ENCODE data around the gene SHD. TPM values are rescaled to one million over a fixed set of nuclear protein-coding genes. Genes with fewer than 3 reads are reported as not detected.

The SHD gene
- total RNA-seq, 2 experiments from 2014 or later: 0.14 to 0.64 TPM

DNA sequence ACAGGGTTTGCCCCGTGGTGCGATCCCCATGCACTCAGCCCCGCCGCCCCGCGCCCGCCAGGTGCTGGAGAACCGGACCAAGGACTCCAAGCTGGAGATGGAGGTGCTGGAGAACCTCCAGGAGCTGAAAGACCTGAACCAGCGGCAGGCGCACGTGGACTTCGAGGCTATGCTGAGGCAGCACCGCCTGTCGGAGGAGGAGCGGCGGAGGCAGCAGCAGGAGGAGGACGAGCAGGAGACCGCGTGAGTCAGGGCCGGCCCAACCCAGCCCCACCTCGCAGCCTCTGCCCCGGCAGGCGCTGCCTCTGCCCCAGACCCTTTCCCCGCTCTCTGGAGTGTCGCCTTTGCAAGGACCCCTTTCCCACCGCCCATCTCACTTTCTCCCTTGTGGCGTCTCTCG is 20.9 kb upstream of the SHD start:
- peaks cover 0 to 16% of the 10 kb centered on the region in 2 experiments for H3K9me3 ChIP-seq (ENCODE audit: control insufficient read depth in 1 of 2, insufficient read depth in 1 of 2, low read length in 2 of 2)
- TF ChIP-seq, protein P1, sequence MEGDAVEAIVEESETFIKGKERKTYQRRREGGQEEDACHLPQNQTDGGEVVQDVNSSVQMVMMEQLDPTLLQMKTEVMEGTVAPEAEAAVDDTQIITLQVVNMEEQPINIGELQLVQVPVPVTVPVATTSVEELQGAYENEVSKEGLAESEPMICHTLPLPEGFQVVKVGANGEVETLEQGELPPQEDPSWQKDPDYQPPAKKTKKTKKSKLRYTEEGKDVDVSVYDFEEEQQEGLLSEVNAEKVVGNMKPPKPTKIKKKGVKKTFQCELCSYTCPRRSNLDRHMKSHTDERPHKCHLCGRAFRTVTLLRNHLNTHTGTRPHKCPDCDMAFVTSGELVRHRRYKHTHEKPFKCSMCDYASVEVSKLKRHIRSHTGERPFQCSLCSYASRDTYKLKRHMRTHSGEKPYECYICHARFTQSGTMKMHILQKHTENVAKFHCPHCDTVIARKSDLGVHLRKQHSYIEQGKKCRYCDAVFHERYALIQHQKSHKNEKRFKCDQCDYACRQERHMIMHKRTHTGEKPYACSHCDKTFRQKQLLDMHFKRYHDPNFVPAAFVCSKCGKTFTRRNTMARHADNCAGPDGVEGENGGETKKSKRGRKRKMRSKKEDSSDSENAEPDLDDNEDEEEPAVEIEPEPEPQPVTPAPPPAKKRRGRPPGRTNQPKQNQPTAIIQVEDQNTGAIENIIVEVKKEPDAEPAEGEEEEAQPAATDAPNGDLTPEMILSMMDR (IDR thresholded peaks at IDR 0.05): no peak
- Mint-ChIP-seq H3K4me3 (no peak overlapping the region), H3K27ac (no peak overlapping the region), H3K4me1 (ENCODE audit: low read depth) (no peaks in the 10 kb centered on the region), H3K36me3 (ENCODE audit: low read depth) (peaks cover 73% of the 10 kb centered on the region), H3K27me3 (no peaks in the 10 kb centered on the region), H3K9me3 (no peaks in the 10 kb centered on the region)
- H3K4me3 ChIP-seq (ENCODE audit: low read length): no peak overlapping the region
- intact Hi-C loops (cut with DNase I, micrococcal nuclease): no loop called here
- H3K4me1 ChIP-seq (ENCODE audit: insufficient read depth, low read length): peaks cover 2% of the 10 kb centered on the region
- ChIA-PET CTCF (no interaction called here), POLR2A (no interaction called here)
- H3K27ac ChIP-seq (ENCODE audit: low read depth in 1 of 2, low read length in 2 of 2): no peak overlapping the region
- ATAC-seq (ENCODE audit: poor library complexity) (no peak), DNase-seq (peak in 1 of 14 experiments; percentile 22)
- H3K36me3 ChIP-seq (ENCODE audit: insufficient read depth, low read length): peaks cover 75% of the 10 kb centered on the region
- H3K27me3 ChIP-seq (ENCODE audit: control insufficient read depth in 1 of 2, insufficient read depth in 2 of 2, low read length in 2 of 2): no peaks in the 10 kb centered on the region

DNA sequence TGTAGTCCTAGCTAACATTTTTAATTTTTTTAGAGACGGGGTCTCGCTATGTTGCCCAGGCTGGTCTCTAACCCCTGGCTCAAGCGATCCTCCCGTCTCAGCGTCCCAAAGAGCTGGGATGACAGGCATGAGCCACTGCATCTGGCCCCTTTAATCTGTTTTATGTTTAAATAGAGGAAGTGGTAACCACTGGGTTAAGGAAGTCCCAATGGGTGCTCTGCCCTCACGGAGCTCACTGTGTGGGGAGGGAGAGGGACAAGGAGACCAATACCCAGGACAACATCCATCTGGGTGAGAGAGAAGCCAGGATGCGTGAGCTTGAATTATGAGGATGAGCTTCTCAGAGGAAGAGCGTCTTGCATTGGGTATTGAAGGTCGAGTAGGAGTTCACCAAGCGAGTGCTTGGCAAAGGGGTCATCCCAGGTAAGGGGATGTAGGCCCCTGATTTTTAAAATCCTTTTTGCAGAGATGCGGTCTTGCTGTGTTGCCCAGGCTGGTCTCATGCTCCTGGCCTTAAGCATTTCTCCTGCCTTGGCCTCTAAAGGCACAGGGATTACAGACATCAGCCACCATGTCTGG is 18.4 kb upstream of the SHD start:
- ChIA-PET POLR2A (no interaction called here), CTCF (no interaction called here)
- Mint-ChIP-seq H3K36me3 (ENCODE audit: low read depth) (peaks cover 67% of the 10 kb centered on the region), H3K27me3 (no peaks in the 10 kb centered on the region), H3K4me3 (no peak overlapping the region), H3K4me1 (ENCODE audit: low read depth) (peaks cover 9% of the 10 kb centered on the region), H3K9me3 (no peaks in the 10 kb centered on the region), H3K27ac (no peak overlapping the region)
- H3K27me3 ChIP-seq (ENCODE audit: control insufficient read depth in 1 of 2, insufficient read depth in 2 of 2, low read length in 2 of 2): no peaks in the 10 kb centered on the region
- H3K4me1 ChIP-seq (ENCODE audit: insufficient read depth, low read length): peaks cover 16% of the 10 kb centered on the region
- DNase-seq (no peak), ATAC-seq (ENCODE audit: poor library complexity) (no peak)
- H3K36me3 ChIP-seq (ENCODE audit: insufficient read depth, low read length): peaks cover 70% of the 10 kb centered on the region
- TF ChIP-seq, protein P1 (IDR thresholded peaks at IDR 0.05): no peak
- H3K4me3 ChIP-seq (ENCODE audit: low read length): no peak overlapping the region
- no peak overlapping the region for H3K27ac ChIP-seq (ENCODE audit: low read depth in 1 of 2, low read length in 2 of 2)
- H3K9me3 ChIP-seq (ENCODE audit: control insufficient read depth in 1 of 2, insufficient read depth in 1 of 2, low read length in 2 of 2): peaks cover 0 to 6% of the 10 kb centered on the region in 2 experiments
- intact Hi-C loops (cut with DNase I, micrococcal nuclease): no loop called here

DNA sequence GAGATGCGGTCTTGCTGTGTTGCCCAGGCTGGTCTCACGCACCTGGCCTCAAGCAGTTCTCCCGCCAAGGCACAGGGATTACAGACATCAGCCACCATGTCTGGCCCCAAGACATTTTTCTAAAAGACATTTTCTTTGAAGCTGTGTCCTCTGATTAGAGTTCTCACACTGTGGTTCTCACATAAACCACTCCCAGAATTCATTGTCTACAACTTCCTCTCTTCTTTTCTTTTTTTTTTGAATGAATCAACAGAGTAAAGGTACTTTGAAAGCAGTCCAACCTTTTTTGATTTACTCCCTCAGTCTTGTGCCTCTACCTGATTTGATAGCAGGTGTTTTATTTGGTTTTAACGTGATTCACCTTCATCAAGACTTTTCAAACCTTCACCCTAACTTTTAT is 14.3 kb upstream of the SHD start:
- peak overlapping the region; percentile 41 for H3K27ac Mint-ChIP-seq
- ChIA-PET CTCF (interaction anchor here (1.4 to 2.0 kb wide), 2 partner anchors 78 to 88 kb away, joined by 3 to 7 read pairs; partner anchors contain the start of gene MPND), POLR2A (no interaction called here)
- H3K36me3 ChIP-seq (ENCODE audit: insufficient read depth, low read length): peaks cover 73% of the 10 kb centered on the region
- peaks cover 20% of the 10 kb centered on the region for H3K4me1 ChIP-seq (ENCODE audit: insufficient read depth, low read length)
- H3K27ac ChIP-seq (ENCODE audit: low read depth in 1 of 2, low read length in 2 of 2): no peak overlapping the region
- H3K27me3 ChIP-seq (ENCODE audit: control insufficient read depth in 1 of 2, insufficient read depth in 2 of 2, low read length in 2 of 2): no peaks in the 10 kb centered on the region
- TF ChIP-seq, protein P1 (IDR thresholded peaks at IDR 0.05): no peak
- no peaks in the 10 kb centered on the region for H3K9me3 ChIP-seq (ENCODE audit: control insufficient read depth in 1 of 2, insufficient read depth in 1 of 2, low read length in 2 of 2)
- no peaks in the 10 kb centered on the region for H3K27me3 Mint-ChIP-seq
- no peak overlapping the region for H3K4me3 ChIP-seq (ENCODE audit: low read length)
- H3K4me3 Mint-ChIP-seq: no peak overlapping the region
- peaks cover 18% of the 10 kb centered on the region for H3K4me1 Mint-ChIP-seq (ENCODE audit: low read depth)
- H3K36me3 Mint-ChIP-seq (ENCODE audit: low read depth): peaks cover 74% of the 10 kb centered on the region
- ATAC-seq (ENCODE audit: poor library complexity) (peak; percentile 53), DNase-seq (peak in 1 of 14 experiments; percentile 58)
- intact Hi-C loops (cut with DNase I, micrococcal nuclease): loop anchor here in 1 of 2 experiments (5.0 kb wide), 1 partner anchor 137 kb away; the partner anchor contains the start of genes CHAF1A and SH3GL1
- H3K9me3 Mint-ChIP-seq: no peaks in the 10 kb centered on the region

All from CD4-positive, alpha-beta T cell (primary cell).